Right lung (tissue), 5 donors: ENCODE data around the gene S1PR3. TPM values are rescaled to one million over a fixed set of nuclear protein-coding genes. Genes with fewer than 3 reads are reported as not detected.

Source experiments
- DNase-seq, 2 donors: peaks; one replicate each; pipeline ENCODE4 v3.0.0-alpha.2; 2013
- polyA plus RNA-seq, 5 donors: library from polyadenylated mRNA; unstranded; fragments of 120-200 nt; gene quantifications; one replicate each; pipeline versions ENCODE4 v1.2.1 to v1.2.3, GENCODE V29; 2013; ENCODE audit warnings: inconsistent platforms in 1 of 5, low replicate concordance in 1 of 5; ENCODE audit not compliant: insufficient read length in 5 of 5, insufficient read depth in 1 of 5

The S1PR3 gene
- polyA plus RNA-seq, 5 donors: 77.2 to 113 (median 80.3) TPM

GRCh38 chr9:89032173-89032572, 40.9 kb downstream of the S1PR3 start:
- no peak for DNase-seq

GRCh38 chr9:89032661-89033060, 41.4 kb downstream of the S1PR3 start:
- DNase-seq: no peak

GRCh38 chr9:89036383-89036782, 45.1 kb downstream of the S1PR3 start:
- DNase-seq: no peak

GRCh38 chr9:89036891-89037290, 45.6 kb downstream of the S1PR3 start:
- no peak for DNase-seq

GRCh38 chr9:89037346-89037745, 46.1 kb downstream of the S1PR3 start:
- no peak for DNase-seq

GRCh38 chr9:89037891-89038290, 46.6 kb downstream of the S1PR3 start:
- no peak for DNase-seq

GRCh38 chr9:89038382-89039103, 47.3 kb downstream of the S1PR3 start:
- DNase-seq: peak; percentile 84 to 85

- no peak for DNase-seq
Measured at GRCh38 chr9:89039104-89039465, 47.8 kb downstream of the S1PR3 start.

GRCh38 chr9:89039664-89040063, 48.4 kb downstream of the S1PR3 start:
- no peak for DNase-seq

- DNase-seq: no peak
Measured at GRCh38 chr9:89042984-89043383, 51.7 kb downstream of the S1PR3 start.

- no peak for DNase-seq
Measured at GRCh38 chr9:89044104-89044503, 52.8 kb downstream of the S1PR3 start.

GRCh38 chr9:89044881-89045280, 53.6 kb downstream of the S1PR3 start:
- DNase-seq: no peak

GRCh38 chr9:89046832-89047231, 55.6 kb downstream of the S1PR3 start:
- DNase-seq: no peak

- DNase-seq: no peak
Measured at GRCh38 chr9:89047667-89048066, 56.4 kb downstream of the S1PR3 start.

GRCh38 chr9:89048616-89049015, 57.3 kb downstream of the S1PR3 start:
- no peak for DNase-seq

- no peak for DNase-seq
Measured at GRCh38 chr9:89049646-89050045, 58.4 kb downstream of the S1PR3 start.

GRCh38 chr9:89051421-89052025, 60.3 kb downstream of the S1PR3 start:
- no peak for DNase-seq

GRCh38 chr9:89052470-89053097, 61.3 kb downstream of the S1PR3 start:
- DNase-seq: peak in 1 of 2 donors; percentile 35

- DNase-seq: no peak
Measured at GRCh38 chr9:89053301-89053700, 62.0 kb downstream of the S1PR3 start.
